H7 (cell line): ENCODE measurements around the gene CLTC. TPM values are rescaled to one million over a fixed set of nuclear protein-coding genes. Genes with fewer than 3 reads are reported as not detected.

Source experiments
- DNase-seq: peaks from one replicate; pipeline ENCODE4 v3.0.0; 2012
- H3K27me3 ChIP-seq: 2 replicates; pipeline ENCODE4 v1.6.0; 2011; ENCODE audit warnings: mild to moderate bottlenecking, low read length; ENCODE audit not compliant: control insufficient read depth, insufficient read depth
- H3K36me3 ChIP-seq: replicated peaks from 2 replicates; pipeline ENCODE4 v1.5.1; 2011; ENCODE audit warnings: low read length; ENCODE audit not compliant: control insufficient read depth, insufficient read depth
- H3K4me3 ChIP-seq: 2 replicates; pipeline ENCODE4 v1.5.1; 2011; ENCODE audit warnings: low read depth, mild to moderate bottlenecking, control low read depth, low read length, moderate library complexity; ENCODE audit not compliant: insufficient read depth
- total RNA-seq: library from RNA; depleted of rRNA; stranded (reverse); fragments of >200 nt; shearing (Covaris generic); gene quantifications from 2 replicates; pipeline ENCODE4 v1.2.3, GENCODE V29; 2014

The CLTC gene
- total RNA-seq, 1 experiment from 2014 or later, result 202 TPM

- DNase-seq, result no peak
- H3K4me3 ChIP-seq, result peak overlapping the region; percentile 93
- H3K36me3 ChIP-seq, result no peaks in the 10 kb centered on the region; the same call in none of the 2 replicates
- H3K27me3 ChIP-seq, result no peaks in the 10 kb centered on the region
Measured at GRCh38 chr17:59707971-59708430, 88.3 kb downstream of the CLTC start.

- no peak overlapping the region for H3K4me3 ChIP-seq
- no peaks in the 10 kb centered on the region for H3K36me3 ChIP-seq
- H3K27me3 ChIP-seq, result no peaks in the 10 kb centered on the region
- DNase-seq, result no peak
Measured at GRCh38 chr17:59711936-59712335, 92.2 kb downstream of the CLTC start.

GRCh38 chr17:59712862-59713261 lies 93.2 kb downstream of the CLTC start:
- Histone ChIP-seq H3K36me3 (no peaks in the 10 kb centered on the region), H3K27me3 (no peaks in the 10 kb centered on the region), H3K4me3 (no peak overlapping the region)
- no peak for DNase-seq

GRCh38 chr17:59714255-59714654 lies 94.6 kb downstream of the CLTC start:
- no peak overlapping the region for H3K4me3 ChIP-seq
- no peaks in the 10 kb centered on the region for H3K27me3 ChIP-seq
- no peak for DNase-seq
- H3K36me3 ChIP-seq, result no peaks in the 10 kb centered on the region

GRCh38 chr17:59716427-59716826 lies 96.7 kb downstream of the CLTC start:
- Histone ChIP-seq H3K36me3 (no peaks in the 10 kb centered on the region), H3K27me3 (no peaks in the 10 kb centered on the region), H3K4me3 (no peak overlapping the region)
- DNase-seq, result no peak

GRCh38 chr17:59719526-59719925 lies 99.8 kb downstream of the CLTC start:
- Histone ChIP-seq H3K27me3 (no peaks in the 10 kb centered on the region), H3K4me3 (no peak overlapping the region), H3K36me3 (no peaks in the 10 kb centered on the region)
- no peak for DNase-seq

GRCh38 chr17:59722623-59723022 lies 102.9 kb downstream of the CLTC start:
- H3K4me3 ChIP-seq, result no peak overlapping the region
- H3K27me3 ChIP-seq, result no peaks in the 10 kb centered on the region
- DNase-seq, result no peak
- H3K36me3 ChIP-seq, result no peaks in the 10 kb centered on the region

GRCh38 chr17:59723041-59723440 lies 103.3 kb downstream of the CLTC start:
- H3K27me3 ChIP-seq, result no peaks in the 10 kb centered on the region
- H3K4me3 ChIP-seq, result no peak overlapping the region
- no peaks in the 10 kb centered on the region for H3K36me3 ChIP-seq
- DNase-seq, result no peak

- Histone ChIP-seq H3K27me3 (no peaks in the 10 kb centered on the region), H3K36me3 (no peaks in the 10 kb centered on the region), H3K4me3 (no peak overlapping the region)
- no peak for DNase-seq
Measured at GRCh38 chr17:59723607-59724006, 103.9 kb downstream of the CLTC start.

GRCh38 chr17:59725691-59726090 lies 106.0 kb downstream of the CLTC start:
- no peak for DNase-seq
- H3K36me3 ChIP-seq, result no peaks in the 10 kb centered on the region
- H3K27me3 ChIP-seq, result no peaks in the 10 kb centered on the region
- H3K4me3 ChIP-seq, result no peak overlapping the region

- no peak for DNase-seq
- Histone ChIP-seq H3K36me3 (no peaks in the 10 kb centered on the region), H3K27me3 (no peaks in the 10 kb centered on the region), H3K4me3 (no peak overlapping the region)
Measured at GRCh38 chr17:59727817-59728533, 108.3 kb downstream of the CLTC start.

GRCh38 chr17:59730268-59730834 lies 110.7 kb downstream of the CLTC start:
- Histone ChIP-seq H3K36me3 (no peaks in the 10 kb centered on the region), H3K4me3 (no peak overlapping the region), H3K27me3 (no peaks in the 10 kb centered on the region)
- no peak for DNase-seq

GRCh38 chr17:59733697-59734096 lies 114.0 kb downstream of the CLTC start:
- Histone ChIP-seq H3K4me3 (no peak overlapping the region), H3K36me3 (no peaks in the 10 kb centered on the region), H3K27me3 (no peaks in the 10 kb centered on the region)
- no peak for DNase-seq

- Histone ChIP-seq H3K4me3 (no peak overlapping the region), H3K36me3 (no peaks in the 10 kb centered on the region), H3K27me3 (no peaks in the 10 kb centered on the region)
- no peak for DNase-seq
Measured at GRCh38 chr17:59734226-59734625, 114.5 kb downstream of the CLTC start.

- Histone ChIP-seq H3K4me3 (no peak overlapping the region), H3K36me3 (no peaks in the 10 kb centered on the region), H3K27me3 (no peaks in the 10 kb centered on the region)
- no peak for DNase-seq
Measured at GRCh38 chr17:59737324-59737723, 117.6 kb downstream of the CLTC start.
